ENCODE measurements around the gene TEC.
"Not testable (repeated sequence)": the region's sequence is repeated elsewhere in the genome, so short reads cannot be mapped to it uniquely, and the experiment has no call there.

TEC gene

DNA sequence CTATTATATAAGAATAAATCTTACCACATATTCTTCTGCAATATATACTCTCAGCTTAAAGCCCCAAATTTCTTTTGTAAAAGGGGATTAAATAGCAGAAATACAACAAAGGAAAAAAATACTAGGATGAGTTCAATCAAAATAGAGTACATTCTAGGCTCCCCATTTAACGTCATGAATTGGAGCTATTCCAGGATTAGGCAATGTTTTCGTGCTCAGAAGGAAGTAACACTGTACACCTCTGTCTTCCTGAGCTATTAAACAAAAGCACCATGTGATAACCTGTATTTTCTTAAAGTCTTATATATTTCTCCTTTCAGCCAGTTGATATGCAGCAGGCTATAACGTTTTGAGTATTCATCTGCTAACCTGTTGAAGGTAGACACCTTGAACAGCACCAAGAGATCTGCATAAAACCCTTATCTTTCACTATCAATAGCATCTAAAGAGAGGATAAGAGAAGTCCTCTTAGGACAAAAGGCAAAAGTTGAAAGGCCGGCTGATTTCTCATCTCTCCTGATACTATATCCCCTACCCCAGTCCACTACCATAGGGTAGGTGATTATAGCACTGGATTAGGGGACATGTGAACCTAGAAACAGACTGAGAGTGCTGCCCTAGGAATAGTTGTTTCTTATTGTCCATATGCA is 31.5 kb downstream of the TEC start:
- DNase-seq = peak; percentile 52

DNA sequence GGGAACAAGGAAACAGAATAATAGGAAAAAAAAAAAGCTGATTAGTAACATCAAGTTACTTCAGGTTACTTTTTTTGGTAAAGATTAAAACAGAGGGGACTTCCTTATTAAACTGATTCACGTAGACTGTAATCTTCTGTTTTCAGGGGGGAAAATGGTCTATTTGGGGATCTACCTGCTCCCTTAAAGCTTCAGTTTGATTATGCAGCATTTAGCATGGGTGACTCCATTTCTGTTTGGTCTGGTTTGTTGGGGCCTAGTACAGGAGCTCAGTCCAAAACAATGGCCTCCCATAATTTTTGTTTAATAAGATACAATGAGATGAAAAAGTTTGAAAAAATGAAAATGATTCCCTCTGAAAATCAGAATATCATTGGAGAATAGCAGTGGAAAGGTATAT is 34.6 kb downstream of the TEC start:
- DNase-seq = no peak

DNA sequence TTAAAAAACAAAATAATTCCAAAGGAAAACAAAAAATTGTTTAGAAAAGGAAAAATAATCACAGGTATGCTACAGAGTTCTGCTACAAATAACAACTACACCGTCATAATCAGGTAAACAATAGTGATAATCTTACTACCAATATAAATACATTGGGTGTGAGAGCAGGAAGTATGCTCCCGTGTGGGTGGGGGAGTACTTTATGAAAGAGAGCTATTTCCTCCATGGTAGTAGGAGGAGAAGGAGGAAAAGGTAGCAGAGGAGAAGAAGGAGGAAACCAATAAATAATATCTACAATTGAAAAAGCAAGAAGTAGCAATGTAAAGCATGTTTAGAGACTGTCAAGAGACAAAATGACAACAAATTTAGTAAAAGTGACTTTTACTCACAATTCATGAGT is 35.1 kb downstream of the TEC start:
- DNase-seq = no peak

GRCh38 chr4:48228949-48229348 is 40.7 kb downstream of the TEC start:
- no peak for DNase-seq

DNA sequence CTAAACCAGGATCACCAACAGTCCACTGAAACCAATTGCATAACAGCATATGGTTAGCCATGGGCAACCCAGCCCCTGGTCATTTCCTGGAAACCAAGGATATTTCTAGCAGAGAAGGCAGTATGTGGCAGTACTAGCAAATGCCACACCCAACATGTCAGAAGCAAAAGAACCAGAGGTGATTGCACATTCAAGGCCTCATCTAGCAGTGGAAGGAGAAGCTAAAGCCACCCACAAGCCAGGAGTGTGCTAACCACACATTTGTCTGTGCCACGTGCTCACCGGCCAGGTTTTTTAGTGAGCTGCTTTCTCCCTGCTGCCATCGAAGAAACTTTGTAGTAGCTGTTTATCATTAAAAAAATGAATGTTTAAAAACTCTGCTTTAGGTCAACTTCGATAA is 42.0 kb downstream of the TEC start:
- no peak for DNase-seq

- DNase-seq = no peak
These were observed 43.4 kb downstream of the TEC start for GRCh38 chr4:48226199-48226598.

DNA sequence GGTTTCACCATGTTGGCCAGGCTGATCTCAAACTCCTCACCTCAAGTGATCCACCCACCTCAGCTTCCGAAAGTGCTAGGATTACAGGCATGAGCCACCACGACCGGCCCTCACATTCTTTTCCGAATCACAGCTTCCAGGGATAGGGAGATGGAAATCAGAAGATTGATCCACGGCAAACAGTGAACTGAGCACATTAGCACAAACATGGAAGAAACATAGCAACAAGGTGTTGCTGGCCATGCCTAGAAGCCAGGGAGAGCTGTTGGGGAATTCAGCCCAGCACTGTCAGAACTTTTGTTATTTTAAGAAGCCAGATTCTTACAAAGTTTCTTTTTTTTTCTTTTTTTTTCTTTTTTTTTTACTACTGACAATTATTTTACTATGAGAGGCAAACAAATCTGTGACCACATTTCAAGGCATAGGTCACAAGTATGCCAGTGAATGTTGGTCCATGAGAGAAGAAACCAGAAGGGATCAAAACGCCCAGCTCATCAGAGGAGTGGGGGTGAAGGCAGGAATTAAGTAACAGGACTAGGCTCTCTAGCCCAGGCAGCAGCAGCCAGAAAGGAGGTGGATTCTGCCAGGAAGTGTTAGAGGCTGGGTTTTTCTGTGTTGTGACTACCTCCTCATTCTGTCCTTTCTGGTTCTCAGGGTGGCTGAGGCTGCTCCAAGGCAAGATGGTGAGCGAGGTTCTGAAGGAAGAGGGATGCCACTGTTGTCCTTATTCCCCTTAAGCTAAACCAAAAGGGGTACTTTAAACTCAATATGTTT is 44.1 kb downstream of the TEC start:
- no peak for DNase-seq

DNA sequence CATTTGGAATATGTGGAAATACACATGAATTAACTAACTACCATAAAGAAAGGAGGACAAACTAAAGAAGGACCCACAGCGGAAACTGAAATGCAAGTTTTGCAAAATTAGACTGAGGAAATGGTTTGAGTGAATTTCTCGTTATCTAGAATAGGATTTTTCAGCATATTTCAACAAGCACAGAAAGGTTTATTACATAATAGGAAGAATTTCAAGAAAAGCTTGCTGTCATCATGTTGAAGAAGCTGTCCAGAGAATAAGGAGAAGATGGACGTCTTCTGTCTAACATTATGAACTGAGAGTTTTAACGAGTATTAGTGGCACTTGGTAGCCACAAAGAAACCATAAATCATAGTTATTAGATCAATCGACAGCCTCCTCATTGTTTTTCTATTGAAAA is 45.0 kb downstream of the TEC start:
- DNase-seq = no peak

DNA sequence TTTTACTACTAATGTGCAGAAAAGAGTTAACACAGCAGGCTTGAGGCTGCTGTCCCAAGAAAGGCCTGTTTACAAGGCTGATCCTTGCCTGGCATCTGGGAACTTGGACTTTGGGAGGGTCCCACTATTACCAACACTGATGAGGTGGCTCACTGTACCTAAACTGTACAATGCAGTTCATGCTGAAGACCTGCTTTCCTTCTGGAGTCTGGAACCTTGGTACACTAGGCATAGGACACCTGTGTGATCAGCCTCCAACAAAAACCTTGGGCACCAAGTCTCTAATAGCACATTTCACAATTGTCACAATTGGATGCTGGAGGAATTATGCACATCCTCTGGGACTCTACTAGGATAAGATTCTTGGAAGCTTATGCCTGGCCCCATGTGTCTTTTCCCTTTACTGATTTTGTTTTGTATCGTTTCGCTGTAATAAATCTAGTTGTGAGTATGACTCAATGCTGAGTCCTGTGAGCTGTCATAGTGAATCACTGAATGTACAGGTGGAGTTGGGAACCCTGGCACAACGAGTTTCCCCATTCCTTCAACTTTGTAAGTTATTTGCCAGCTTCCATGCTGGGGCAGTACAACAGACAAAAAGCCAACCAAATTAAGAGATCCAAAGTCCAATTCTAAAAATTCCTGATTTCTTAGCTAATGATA is 45.9 kb downstream of the TEC start:
- DNase-seq = no peak

DNA sequence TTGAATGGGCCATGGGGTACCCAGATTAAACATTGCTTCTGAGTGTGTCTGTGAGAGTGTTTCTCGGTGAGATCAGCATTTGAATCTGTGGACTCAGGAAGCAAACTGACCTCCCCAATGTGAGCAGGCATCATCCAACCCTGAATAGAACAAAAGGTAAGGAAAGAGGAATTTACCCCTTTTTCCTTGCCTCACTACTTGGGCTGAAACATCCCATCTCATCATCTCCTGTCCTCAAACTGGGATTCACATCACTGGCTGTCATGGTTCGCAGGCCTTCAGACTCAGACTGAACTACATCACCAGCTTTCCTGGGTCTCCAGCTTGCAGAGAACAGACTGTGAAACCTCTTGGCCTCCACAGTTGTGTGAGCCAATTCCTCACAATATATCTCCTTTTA is 47.1 kb downstream of the TEC start:
- DNase-seq = no peak

DNA sequence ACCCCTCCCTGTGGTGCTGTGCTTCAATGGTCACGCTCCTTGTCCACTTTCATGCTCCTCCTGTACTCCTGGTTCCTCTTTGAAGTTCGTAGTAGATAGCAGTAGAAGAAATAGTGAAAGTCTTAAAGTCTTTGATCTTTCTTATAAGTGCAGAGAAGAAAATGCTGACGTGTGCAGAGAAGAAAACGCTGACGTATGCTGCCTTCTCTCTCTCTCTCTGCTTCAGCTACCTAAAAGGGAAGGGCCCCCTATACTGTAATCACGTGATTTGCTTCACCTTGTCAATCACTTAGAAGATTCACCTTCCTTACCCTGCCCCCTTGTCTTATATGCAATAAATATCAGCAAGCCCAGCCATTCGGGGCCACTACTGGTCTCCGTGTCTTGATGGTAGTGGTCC is 50.2 kb downstream of the TEC start:
- not testable (repeated sequence) for DNase-seq

DNA sequence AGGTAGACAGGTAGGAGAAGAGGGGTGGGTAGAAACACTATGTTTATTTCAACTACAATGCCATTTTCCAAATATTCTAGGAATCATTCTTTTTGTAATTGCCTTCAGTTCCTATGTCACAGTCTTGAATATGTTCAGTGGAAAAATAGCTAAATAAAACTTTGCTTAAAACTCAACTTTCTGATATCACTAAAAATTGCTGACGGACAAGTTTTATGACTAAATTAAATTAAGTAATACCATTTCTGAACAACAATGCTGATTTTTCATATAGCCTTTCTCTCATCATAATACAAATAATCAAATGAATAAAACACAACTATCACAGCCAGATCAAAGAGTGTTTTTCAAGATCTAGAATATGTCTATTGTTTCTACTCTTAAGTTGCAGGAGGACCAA is 53.1 kb downstream of the TEC start:
- no peak for DNase-seq

GRCh38 chr4:48215977-48216376 is 53.7 kb downstream of the TEC start:
- no peak for DNase-seq

- no peak for DNase-seq
These were observed 57.5 kb downstream of the TEC start for GRCh38 chr4:48212165-48212564.

- DNase-seq = no peak
These were observed 58.7 kb downstream of the TEC start for GRCh38 chr4:48210966-48211328.

GRCh38 chr4:48205626-48206025 is 64.0 kb downstream of the TEC start:
- no peak for DNase-seq

GRCh38 chr4:48205107-48205506 is 64.5 kb downstream of the TEC start:
- DNase-seq = no peak

DNA sequence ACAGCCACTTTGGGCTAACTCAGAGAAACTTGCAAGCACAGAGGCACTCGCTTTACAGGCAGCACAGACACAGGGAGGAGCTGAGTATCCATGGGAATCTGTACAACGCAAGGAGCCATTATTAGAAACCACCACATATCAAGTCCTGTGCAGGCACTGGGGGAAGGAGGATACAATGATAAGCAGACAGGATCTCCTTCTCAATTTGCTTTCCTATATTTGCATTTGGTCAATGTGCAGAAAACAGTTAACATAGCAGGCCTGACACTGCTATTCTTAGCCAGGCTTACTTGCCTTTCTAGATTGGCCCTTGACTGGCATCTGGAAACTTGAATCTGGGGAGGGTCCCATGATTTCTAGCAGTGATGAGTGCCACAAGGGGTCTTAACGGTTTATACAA is 65.8 kb downstream of the TEC start:
- DNase-seq = no peak

DNA sequence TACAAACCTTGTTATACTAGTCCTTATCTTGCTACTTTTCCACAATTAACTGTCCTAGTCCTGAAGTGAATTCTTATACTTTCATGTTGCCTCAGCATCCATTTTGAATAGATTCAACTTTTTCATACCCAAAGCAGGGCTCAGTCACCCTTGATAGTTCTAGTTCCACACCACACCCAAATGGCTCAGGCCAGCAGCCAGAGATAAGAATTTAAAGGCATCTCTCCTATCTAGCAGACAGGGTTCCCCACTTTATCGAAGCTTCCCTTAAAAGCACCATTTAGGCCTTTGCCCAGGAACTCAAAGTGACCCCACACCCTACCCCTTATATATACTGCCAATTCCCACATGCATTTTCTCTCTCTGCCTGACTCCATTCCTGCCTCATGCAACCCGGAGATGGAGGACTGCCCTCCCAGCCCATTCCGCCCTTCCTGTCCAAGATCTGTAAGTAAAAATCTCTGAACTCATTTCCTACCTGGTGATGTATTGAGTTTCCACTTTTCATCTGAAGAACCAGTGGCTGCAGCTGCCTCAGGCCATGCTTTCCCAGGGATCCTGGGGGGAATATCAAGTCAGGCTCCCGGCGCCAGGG is 71.9 kb downstream of the TEC start:
- DNase-seq = no peak

GRCh38 chr4:48196758-48197504 is 72.7 kb downstream of the TEC start:
- DNase-seq = no peak

- no peak for DNase-seq
These were observed 73.8 kb downstream of the TEC start for GRCh38 chr4:48195853-48196252.

GRCh38 chr4:48195374-48195773 is 74.3 kb downstream of the TEC start:
- peak; percentile 79 for DNase-seq

GRCh38 chr4:48194971-48195370 is 74.7 kb downstream of the TEC start:
- no peak for DNase-seq

Data from NCI-H2029 (cell line).